ENCODE results near the gene TRAM2. TPM values are rescaled to one million over a fixed set of nuclear protein-coding genes. Genes with fewer than 3 reads are reported as not detected.

The TRAM2 gene
- total RNA-seq, 4 donors from 2014 or later = 8.3 to 17.7 (median 14.7) TPM

GRCh38 chr6:52572536-52572935, 4.3 kb downstream of the TRAM2 start:
- Histone ChIP-seq H3K4me3 (no peak overlapping the region), H3K9me3 (no peaks in the 10 kb centered on the region), H3K27ac (peak overlapping the region in 1 of 4 donors; percentile 97), H3K27me3 (no peaks in the 10 kb centered on the region), H3K36me3 (no peaks in the 10 kb centered on the region), H3K4me1 (peaks cover 0 to 35% (median 14%) of the 10 kb centered on the region in 4 donors)
- no peak for DNase-seq
- TF ChIP-seq POLR2A (IDR thresholded peaks at IDR 0.05) (no peak), CTCF (IDR thresholded peaks at IDR 0.05) (no peak)

GRCh38 chr6:52571099-52571755, 5.6 kb downstream of the TRAM2 start:
- Histone ChIP-seq H3K4me3 (no peak overlapping the region), H3K4me1 (peaks cover 0 to 42% (median 12%) of the 10 kb centered on the region in 4 donors), H3K27me3 (no peaks in the 10 kb centered on the region), H3K27ac (peak overlapping the region in 2 of 4 donors; percentile 13 to 24), H3K36me3 (no peaks in the 10 kb centered on the region), H3K9me3 (no peaks in the 10 kb centered on the region)
- no peak for DNase-seq
- no peak for TF ChIP-seq CTCF (IDR thresholded peaks at IDR 0.05)
- no peak for TF ChIP-seq POLR2A (IDR thresholded peaks at IDR 0.05)

- Histone ChIP-seq H3K27ac (peak overlapping the region in 1 of 4 donors; percentile 24), H3K4me3 (no peak overlapping the region), H3K9me3 (no peaks in the 10 kb centered on the region), H3K27me3 (no peaks in the 10 kb centered on the region), H3K36me3 (no peaks in the 10 kb centered on the region), H3K4me1 (peaks cover 0 to 42% (median 6%) of the 10 kb centered on the region in 4 donors)
- no peak for DNase-seq
- TF ChIP-seq POLR2A (IDR thresholded peaks at IDR 0.05) (no peak), CTCF (IDR thresholded peaks at IDR 0.05) (no peak)
Observed at GRCh38 chr6:52570291-52570700, 6.6 kb downstream of the TRAM2 start.

GRCh38 chr6:52568320-52568719, 8.5 kb downstream of the TRAM2 start:
- Histone ChIP-seq H3K9me3 (no peaks in the 10 kb centered on the region), H3K4me1 (peaks cover 0 to 37% (median 0%) of the 10 kb centered on the region in 4 donors), H3K36me3 (no peaks in the 10 kb centered on the region), H3K4me3 (no peak overlapping the region), H3K27ac (no peak overlapping the region), H3K27me3 (no peaks in the 10 kb centered on the region)
- no peak for TF ChIP-seq POLR2A (IDR thresholded peaks at IDR 0.05)
- TF ChIP-seq CTCF (IDR thresholded peaks at IDR 0.05) = no peak
- no peak for DNase-seq

GRCh38 chr6:52566853-52567279, 10.0 kb downstream of the TRAM2 start:
- Histone ChIP-seq H3K27ac (peak overlapping the region in 3 of 4 donors; percentile 6 to 59 (median 14)), H3K9me3 (no peaks in the 10 kb centered on the region), H3K4me1 (peaks cover 0 to 37% (median 0%) of the 10 kb centered on the region in 4 donors), H3K36me3 (no peaks in the 10 kb centered on the region), H3K27me3 (no peaks in the 10 kb centered on the region), H3K4me3 (no peak overlapping the region)
- no peak for DNase-seq
- no peak for TF ChIP-seq CTCF (IDR thresholded peaks at IDR 0.05)
- TF ChIP-seq POLR2A (IDR thresholded peaks at IDR 0.05) = no peak
